Measurements from ENCODE around the gene CTBP2. TPM values are rescaled to one million over a fixed set of nuclear protein-coding genes. Genes with fewer than 3 reads are reported as not detected.

The CTBP2 gene
- total and polyA plus RNA-seq, 10 of the 15 experiments (the other 5 are each of a cell fraction or from before 2014, with no cell fraction given), result 0.02 to 0.72 (median 0.06) TPM; not detected in 2

- WGBS (ENCODE audit: insufficient coverage, insufficient replicate concordance, low lambda C conversion rate, missing lambda C conversion rate), result 70% methylated on average over 9 of the region's 9 CpGs
- H3K27ac ChIP-seq (ENCODE audit: control insufficient read depth, insufficient read depth), result no peak overlapping the region
- ChIA-PET SMC1A (ENCODE audit: uncharacterized antibody, unreplicated experiment) (no interaction called here), RAD21 (ENCODE audit: unreplicated experiment) (no interaction called here), POLR2A (no interaction called here), CTCF (no interaction called here)
- no peak overlapping the region for H3K4me3 ChIP-seq
- H3K9me3 ChIP-seq (replicated peaks; ENCODE audit: control insufficient read depth, insufficient read depth, low read length), result peaks cover 14% of the 10 kb centered on the region; the same call in 2 of the 3 replicates
- H3K4me2 ChIP-seq (ENCODE audit: control insufficient read depth, insufficient read depth), result no peak overlapping the region
- H3K4me1 ChIP-seq (ENCODE audit: control insufficient read depth, insufficient read depth, low read length), result peaks cover 37% of the 10 kb centered on the region
- no peaks in the 10 kb centered on the region for H4K20me1 ChIP-seq (ENCODE audit: control insufficient read depth, insufficient read depth)
- intact Hi-C loops (cut with micrococcal nuclease; ENCODE audit: unreplicated experiment) (no loop called here), in situ Hi-C loops (cut with MboI) (loop anchor here (10.0 kb wide), 1 partner anchor 956 kb away; no protein-coding TSS in a partner anchor)
- no TSS peak for BruUV-seq (replicated peaks)
- H3K36me3 ChIP-seq (ENCODE audit: control insufficient read depth in 2 of 2, insufficient read depth in 2 of 2, low read length in 1 of 2), result no peaks in the 10 kb centered on the region
- H3K27me3 ChIP-seq (replicated peaks in 1 of 2; ENCODE audit: control insufficient read depth in 2 of 2, insufficient read depth in 2 of 2, low read length in 1 of 2), result peaks cover 0 to 5% of the 10 kb centered on the region in 2 experiments; a peak in 1 of 4 replicates
- FAIRE-seq (no peak), DNase-seq (ENCODE audit: low read depth, low spot score) (no peak), ATAC-seq (no peak)
- H3K79me2 ChIP-seq (ENCODE audit: control insufficient read depth, insufficient read depth, low read length), result no peaks in the 10 kb centered on the region
- H2AFZ ChIP-seq (ENCODE audit: control insufficient read depth, low read depth, low read length), result no peak overlapping the region
- H3K9ac ChIP-seq (ENCODE audit: control insufficient read depth, insufficient read depth, low read length), result no peak overlapping the region
- TF ChIP-seq BMI1 (IDR thresholded peaks at IDR 0.05; ENCODE audit: borderline replicate concordance) (no peak), CEBPB (IDR thresholded peaks at IDR 0.05; ENCODE audit: borderline replicate concordance in 1 of 2, low read depth in 2 of 2, low read length in 2 of 2) (no peak), BCL11A (IDR thresholded peaks at IDR 0.05; ENCODE audit: low read depth, low read length) (no peak), EP300 (IDR thresholded peaks at IDR 0.05; ENCODE audit: borderline replicate concordance in 1 of 2, control insufficient read depth in 1 of 2, low read depth in 2 of 2, low read length in 2 of 2) (no peak), ZNF274 (IDR thresholded peaks at IDR 0.05; ENCODE audit: insufficient read depth, insufficient read length) (no peak), MYB (IDR thresholded peaks at IDR 0.05; ENCODE audit: borderline replicate concordance, low read depth, low read length) (no peak), ZBED1 (IDR thresholded peaks at IDR 0.05; ENCODE audit: borderline replicate concordance) (no peak), IKZF2 (IDR thresholded peaks at IDR 0.05) (no peak), LARP7 (IDR thresholded peaks at IDR 0.05) (no peak), CUX1 (IDR thresholded peaks at IDR 0.05; ENCODE audit: insufficient replicate concordance, low read depth, low read length) (no peak), CBX3 (IDR thresholded peaks at IDR 0.05; ENCODE audit: borderline replicate concordance, low read depth) (no peak)
- TF ChIP-seq, protein P1, sequence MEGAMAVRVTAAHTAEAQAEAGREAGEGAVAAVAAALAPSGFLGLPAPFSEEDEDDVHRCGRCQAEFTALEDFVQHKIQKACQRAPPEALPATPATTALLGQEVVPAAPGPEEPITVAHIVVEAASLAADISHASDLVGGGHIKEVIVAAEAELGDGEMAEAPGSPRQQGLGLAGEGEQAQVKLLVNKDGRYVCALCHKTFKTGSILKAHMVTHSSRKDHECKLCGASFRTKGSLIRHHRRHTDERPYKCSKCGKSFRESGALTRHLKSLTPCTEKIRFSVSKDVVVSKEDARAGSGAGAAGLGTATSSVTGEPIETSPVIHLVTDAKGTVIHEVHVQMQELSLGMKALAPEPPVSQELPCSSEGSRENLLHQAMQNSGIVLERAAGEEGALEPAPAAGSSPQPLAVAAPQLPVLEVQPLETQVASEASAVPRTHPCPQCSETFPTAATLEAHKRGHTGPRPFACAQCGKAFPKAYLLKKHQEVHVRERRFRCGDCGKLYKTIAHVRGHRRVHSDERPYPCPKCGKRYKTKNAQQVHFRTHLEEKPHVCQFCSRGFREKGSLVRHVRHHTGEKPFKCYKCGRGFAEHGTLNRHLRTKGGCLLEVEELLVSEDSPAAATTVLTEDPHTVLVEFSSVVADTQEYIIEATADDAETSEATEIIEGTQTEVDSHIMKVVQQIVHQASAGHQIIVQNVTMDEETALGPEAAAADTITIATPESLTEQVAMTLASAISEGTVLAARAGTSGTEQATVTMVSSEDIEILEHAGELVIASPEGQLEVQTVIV (IDR thresholded peaks at IDR 0.05; ENCODE audit: borderline replicate concordance, partially characterized antibody), result no peak
- TF ChIP-seq, protein P2, sequence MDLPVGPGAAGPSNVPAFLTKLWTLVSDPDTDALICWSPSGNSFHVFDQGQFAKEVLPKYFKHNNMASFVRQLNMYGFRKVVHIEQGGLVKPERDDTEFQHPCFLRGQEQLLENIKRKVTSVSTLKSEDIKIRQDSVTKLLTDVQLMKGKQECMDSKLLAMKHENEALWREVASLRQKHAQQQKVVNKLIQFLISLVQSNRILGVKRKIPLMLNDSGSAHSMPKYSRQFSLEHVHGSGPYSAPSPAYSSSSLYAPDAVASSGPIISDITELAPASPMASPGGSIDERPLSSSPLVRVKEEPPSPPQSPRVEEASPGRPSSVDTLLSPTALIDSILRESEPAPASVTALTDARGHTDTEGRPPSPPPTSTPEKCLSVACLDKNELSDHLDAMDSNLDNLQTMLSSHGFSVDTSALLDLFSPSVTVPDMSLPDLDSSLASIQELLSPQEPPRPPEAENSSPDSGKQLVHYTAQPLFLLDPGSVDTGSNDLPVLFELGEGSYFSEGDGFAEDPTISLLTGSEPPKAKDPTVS (IDR thresholded peaks at IDR 0.05; ENCODE audit: low read depth, low read length), result no peak
- TF ChIP-seq, protein P3, sequence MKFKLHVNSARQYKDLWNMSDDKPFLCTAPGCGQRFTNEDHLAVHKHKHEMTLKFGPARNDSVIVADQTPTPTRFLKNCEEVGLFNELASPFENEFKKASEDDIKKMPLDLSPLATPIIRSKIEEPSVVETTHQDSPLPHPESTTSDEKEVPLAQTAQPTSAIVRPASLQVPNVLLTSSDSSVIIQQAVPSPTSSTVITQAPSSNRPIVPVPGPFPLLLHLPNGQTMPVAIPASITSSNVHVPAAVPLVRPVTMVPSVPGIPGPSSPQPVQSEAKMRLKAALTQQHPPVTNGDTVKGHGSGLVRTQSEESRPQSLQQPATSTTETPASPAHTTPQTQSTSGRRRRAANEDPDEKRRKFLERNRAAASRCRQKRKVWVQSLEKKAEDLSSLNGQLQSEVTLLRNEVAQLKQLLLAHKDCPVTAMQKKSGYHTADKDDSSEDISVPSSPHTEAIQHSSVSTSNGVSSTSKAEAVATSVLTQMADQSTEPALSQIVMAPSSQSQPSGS (IDR thresholded peaks at IDR 0.05; ENCODE audit: low read length), result no peak
Observed at GRCh38 chr10:125060482-125060825, 99.9 kb downstream of the CTBP2 start.

Measured in GM12878 (cell line).